ENCODE data around the gene TYW1.
"Not testable (repeated sequence)": the region's sequence is repeated elsewhere in the genome, so short reads cannot be mapped to it uniquely, and the experiment has no call there.

The TYW1 gene

GRCh38 chr7:66996444-66997191 lies at the start of gene TYW1:
TYW1 (plus strand) TSS chr7:66996833; CDS start chr7:66996979, 146 bp downstream.
- peak; percentile 92 to 98 for DNase-seq (ENCODE audit: low read depth in 1 of 2, low spot score in 1 of 2)

GRCh38 chr7:66948480-66949109 lies 48.0 kb upstream of the TYW1 start:
- DNase-seq (ENCODE audit: low read depth in 1 of 2, low spot score in 1 of 2) = no peak

- no peak for DNase-seq (ENCODE audit: low read depth in 1 of 2, low spot score in 1 of 2)
Observed at GRCh38 chr7:66950311-66950710, 46.3 kb upstream of the TYW1 start.

- no peak for DNase-seq (ENCODE audit: low read depth in 1 of 2, low spot score in 1 of 2)
Observed at GRCh38 chr7:66950763-66951162, 45.9 kb upstream of the TYW1 start.

DNA sequence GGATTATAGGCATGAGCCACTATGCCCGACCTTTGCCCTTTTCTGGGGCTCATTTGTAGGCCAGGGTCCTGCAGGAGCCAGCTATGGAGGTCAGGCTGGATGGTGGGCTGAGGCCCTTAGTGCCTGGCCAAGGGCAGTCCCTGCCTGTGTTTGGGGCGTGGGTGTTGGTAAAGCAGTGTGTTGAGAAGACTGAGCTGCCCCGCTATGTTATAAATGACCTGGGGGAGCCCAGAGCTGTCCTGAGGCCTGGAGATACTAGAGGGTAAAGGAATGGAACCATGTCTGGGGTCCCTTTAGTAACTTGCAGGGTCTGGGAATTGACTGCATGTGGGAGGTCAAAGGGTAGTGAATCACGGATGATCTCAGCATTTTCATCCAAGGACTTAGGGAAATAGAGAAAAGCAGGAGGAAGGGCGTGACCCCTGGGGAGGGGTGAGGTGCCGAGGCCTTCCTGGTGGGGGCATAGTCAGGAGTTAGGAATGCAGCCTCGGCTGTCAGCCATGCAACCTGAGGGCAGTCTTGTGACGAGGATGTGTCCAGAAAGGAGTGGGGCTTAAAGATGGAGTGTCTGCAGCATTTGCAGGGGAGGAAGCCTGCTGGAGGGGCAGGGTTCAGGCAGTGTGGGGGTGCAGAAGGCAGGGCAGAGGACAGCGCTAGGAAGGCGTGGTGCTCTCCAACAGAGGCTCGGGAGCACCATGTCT lies 44.1 kb upstream of the TYW1 start:
- DNase-seq (ENCODE audit: low read depth in 1 of 2, low spot score in 1 of 2) = no peak

DNA sequence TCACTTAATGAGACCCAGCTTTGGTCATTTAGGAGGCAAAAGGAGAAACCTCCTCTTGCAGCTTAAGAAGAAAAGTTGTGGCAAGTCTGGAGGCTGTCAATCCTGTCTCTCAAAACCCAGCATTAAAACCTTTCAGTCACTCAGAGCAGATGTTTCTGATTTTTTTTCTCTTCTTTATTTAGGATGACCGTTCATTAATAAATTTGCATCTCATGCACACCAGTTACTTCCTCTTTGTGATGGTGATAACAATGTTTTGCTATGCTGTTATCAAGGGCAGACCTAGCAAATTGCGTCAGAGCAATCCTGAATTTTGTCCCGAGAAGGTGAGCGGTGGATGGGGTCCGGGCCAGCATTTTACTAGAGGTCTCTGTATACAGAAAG lies 43.6 kb upstream of the TYW1 start:
- no peak for DNase-seq (ENCODE audit: low read depth in 1 of 2, low spot score in 1 of 2)

- no peak for DNase-seq (ENCODE audit: low read depth in 1 of 2, low spot score in 1 of 2)
Observed at GRCh38 chr7:66957595-66958290, 38.9 kb upstream of the TYW1 start.

DNA sequence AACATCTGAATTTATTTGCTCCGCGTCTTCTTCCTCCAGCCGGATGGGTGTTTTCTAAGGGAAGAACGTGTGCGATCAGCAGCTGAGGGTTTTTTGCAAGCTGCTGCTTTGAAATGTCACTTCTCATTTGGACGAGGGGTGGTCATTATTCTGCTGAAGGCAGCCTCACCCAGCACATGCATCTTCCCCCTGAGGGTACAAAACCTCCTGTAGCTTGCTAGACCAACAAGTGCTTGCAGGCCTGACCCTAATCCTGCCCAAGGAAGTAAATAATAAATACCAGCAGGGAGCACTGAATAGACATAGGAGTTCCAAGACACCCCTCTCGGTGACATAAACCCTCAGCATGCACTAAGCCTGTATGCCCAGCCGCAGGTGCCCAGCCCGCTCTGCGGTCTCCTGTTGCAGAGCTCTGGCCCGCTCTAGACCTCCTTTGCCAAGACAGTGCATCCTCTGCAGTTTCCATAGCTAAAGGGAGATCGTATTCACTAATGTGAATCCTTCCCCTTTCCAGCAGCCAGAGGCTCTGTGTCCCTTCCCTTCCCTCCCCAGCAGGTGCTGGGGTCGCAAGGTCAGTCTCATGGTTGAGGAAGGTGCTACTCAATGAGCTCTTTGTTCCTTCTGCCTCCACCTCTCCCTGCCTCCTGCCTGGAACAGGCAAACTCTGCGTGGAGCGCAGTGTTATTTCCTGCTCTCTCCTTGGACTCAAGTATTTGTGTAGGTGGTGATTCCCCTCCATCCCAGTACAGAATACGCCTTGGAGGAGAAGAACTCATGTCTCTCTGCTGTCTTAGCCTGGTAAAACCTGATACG lies 37.9 kb upstream of the TYW1 start:
- no peak for DNase-seq (ENCODE audit: low read depth in 1 of 2, low spot score in 1 of 2)

DNA sequence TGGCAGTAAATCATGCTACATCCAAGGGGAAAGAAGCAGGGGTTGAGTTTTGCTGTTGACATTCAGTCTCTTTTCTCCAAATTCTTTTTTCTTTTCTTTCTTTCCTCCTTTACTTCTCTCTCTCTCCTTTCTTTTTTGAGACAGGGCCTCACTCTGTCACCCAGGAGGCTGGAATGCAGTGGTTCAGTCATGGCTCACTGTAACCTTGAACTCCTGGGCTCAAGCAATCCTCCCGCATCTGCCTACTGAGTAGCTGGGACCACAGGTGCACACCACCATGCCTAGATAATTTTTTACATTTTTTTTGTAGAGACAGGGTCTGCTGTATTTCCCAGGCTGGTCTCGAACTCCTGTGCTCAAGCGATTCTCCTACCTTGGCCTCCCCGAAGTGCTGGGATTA lies 36.4 kb upstream of the TYW1 start:
- no peak for DNase-seq (ENCODE audit: low read depth in 1 of 2, low spot score in 1 of 2)

DNA sequence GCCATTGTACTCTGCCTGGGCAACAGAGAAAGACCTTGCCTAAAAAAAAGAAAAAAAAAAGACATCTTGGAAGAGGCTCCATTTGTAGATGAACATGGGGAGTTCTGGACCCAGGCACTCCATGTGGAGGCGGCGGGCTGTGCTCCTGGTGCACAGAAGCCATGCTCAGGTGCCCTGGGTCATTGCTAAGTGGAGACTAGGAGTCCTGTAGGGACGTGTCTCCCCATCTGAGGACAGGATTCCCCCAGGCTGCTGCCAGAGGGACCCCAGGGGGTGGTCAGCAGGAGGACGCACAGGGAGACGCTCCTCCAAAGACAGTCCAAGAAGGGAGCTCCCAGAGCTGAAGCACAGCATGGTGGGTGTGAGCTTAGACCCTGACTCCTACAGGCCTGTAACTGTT lies 35.5 kb upstream of the TYW1 start:
- no peak for DNase-seq (ENCODE audit: low read depth in 1 of 2, low spot score in 1 of 2)

DNA sequence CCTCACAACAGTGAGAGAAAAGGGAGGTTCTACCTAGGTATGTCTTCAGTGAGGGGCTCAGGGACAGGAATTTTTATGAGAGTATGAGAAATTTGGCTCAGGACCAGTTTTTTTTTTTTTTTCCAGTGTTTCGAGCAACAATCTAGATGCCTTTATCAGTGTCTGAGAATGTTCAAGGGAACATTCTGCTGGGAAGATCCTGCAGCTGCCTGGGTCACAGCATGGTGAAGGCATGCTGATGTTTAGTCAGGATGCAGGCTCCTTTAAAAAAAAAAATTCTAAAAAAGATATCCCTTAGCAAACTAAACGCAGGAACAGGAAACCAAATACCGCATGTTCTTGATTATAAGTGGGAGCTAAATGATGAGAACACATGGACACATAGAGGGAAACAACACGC lies 32.2 kb upstream of the TYW1 start:
- no peak for DNase-seq (ENCODE audit: low read depth in 1 of 2, low spot score in 1 of 2)

DNA sequence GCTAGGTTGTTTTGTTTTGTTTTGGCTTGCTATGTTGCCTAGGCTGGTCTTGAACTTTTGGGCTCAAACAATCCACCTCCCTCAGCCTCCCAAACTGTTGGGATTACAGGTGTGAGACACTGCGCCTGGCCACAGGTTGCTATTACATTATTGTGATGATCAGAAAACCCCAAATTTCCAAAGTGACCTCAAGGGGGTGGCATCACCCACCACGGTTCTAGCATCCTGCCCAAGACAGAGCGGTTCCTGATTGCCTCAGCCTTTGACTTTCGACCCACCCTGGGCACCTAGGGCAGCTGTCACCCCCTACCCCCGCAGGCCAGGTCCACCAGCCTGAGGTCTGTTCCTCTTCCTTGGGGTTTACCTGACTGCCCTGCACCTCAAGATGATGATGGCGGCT lies 29.6 kb upstream of the TYW1 start:
- no peak for DNase-seq (ENCODE audit: low read depth in 1 of 2, low spot score in 1 of 2)

DNA sequence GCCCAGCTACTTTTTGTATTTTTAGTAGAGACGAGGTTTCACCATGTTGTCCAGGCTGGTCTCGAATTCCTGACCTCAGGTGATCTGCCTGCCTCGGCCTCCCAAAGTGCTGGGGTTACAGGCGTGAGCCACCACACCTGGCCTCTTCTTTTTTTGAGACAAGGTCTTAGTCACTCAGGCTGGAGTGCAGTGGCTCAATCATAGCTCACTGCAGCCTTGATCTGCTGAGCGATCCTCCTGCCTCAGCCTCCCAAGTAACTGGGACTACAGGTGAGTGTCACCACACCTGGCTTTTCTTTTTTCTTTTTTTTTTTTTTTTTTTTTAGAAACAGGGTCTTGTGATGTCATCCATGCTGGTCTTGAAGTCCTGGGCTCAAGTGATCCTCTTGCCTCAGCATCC lies 27.6 kb upstream of the TYW1 start:
- DNase-seq (ENCODE audit: low read depth in 1 of 2, low spot score in 1 of 2) = not testable (repeated sequence)

- DNase-seq (ENCODE audit: low read depth in 1 of 2, low spot score in 1 of 2) = no peak
Observed at GRCh38 chr7:66970310-66970709, 26.3 kb upstream of the TYW1 start.

DNA sequence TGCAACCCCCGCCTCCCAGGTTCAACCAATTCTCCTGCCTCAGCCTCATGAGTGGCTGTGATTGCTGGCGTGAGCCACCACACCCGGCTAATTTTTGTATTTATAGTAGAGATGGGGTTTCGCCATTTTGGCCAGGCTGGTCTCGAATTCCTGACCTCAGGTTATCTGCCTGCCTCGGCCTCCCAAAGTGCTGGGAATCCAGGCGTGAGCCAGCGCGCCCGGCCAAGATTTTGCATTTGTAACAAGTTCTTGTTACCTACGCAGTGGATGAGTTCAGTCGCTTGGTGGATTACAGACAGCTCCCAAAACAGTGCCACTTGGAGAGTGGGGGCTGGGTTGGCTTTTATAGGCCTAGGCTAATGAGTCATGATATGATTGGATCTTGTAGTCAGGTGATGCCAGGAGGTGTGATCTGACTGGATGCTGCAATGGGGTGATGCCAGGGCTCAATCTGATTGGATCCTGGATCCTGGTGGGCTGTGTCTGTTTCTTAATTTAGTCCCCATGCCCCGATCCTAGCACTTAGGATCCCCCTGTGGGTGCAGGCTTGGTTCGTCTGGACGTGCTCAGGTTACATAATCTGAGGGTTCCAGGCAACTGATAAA lies 21.5 kb upstream of the TYW1 start:
- DNase-seq (ENCODE audit: low read depth in 1 of 2, low spot score in 1 of 2) = no peak

DNA sequence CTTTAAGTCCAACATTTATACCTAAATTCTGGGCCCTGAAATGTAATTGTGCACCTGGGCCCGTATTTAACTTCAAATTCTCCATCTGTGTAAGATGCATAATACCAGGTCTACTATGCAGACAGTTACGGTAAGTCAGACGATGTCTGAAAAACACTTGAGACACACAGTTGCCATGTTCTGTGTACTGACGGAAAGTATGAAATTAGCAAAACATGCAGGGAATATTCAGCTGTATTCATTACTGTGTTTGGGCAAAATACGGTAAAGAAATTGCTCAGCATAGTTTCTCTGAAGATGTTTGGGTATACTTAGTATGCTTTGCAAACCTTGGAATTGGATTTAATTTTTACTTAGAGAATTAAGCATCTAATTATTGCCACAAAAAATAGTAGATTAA lies 18.3 kb upstream of the TYW1 start:
- not testable (repeated sequence) for DNase-seq (ENCODE audit: low read depth in 1 of 2, low spot score in 1 of 2)

- DNase-seq (ENCODE audit: low read depth in 1 of 2, low spot score in 1 of 2) = not testable (repeated sequence)
Observed at GRCh38 chr7:66979013-66979412, 17.6 kb upstream of the TYW1 start.

GRCh38 chr7:66980336-66980735 lies 16.3 kb upstream of the TYW1 start:
- DNase-seq (ENCODE audit: low read depth in 1 of 2, low spot score in 1 of 2) = not testable (repeated sequence)

- not testable (repeated sequence) for DNase-seq (ENCODE audit: low read depth in 1 of 2, low spot score in 1 of 2)
Observed at GRCh38 chr7:66989552-66989951, 7.1 kb upstream of the TYW1 start.

DNA sequence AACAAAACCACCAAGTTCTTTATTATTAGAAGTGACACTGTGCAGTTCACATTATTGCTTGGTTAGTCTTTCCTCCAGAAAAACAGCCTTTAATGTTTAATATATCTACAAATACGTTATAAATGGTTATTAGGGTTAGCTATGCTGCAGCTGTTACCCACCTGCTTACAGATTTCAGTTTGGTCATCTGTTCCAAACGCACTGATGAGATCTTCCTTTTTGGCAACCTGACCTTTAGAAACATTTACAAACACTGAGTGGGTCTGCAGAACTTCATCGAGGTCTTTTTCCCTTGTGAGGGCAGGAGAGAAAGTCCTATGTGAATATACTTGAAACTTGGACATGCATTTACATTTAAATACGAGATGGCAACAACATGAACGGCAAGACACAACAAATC lies 2.6 kb upstream of the TYW1 start:
- DNase-seq (ENCODE audit: low read depth in 1 of 2, low spot score in 1 of 2) = not testable (repeated sequence)
